GM21526 (cell line): ENCODE results near the gene TAF6.

Experiments
- ATAC-seq: cut with Tn5 transposase; IDR thresholded peaks from one replicate; pipeline ENCODE4 v1.9.1; 2021; ENCODE audit warnings: moderate library complexity; ENCODE audit not compliant: unreplicated experiment, low FRiP score

TAF6 gene

DNA sequence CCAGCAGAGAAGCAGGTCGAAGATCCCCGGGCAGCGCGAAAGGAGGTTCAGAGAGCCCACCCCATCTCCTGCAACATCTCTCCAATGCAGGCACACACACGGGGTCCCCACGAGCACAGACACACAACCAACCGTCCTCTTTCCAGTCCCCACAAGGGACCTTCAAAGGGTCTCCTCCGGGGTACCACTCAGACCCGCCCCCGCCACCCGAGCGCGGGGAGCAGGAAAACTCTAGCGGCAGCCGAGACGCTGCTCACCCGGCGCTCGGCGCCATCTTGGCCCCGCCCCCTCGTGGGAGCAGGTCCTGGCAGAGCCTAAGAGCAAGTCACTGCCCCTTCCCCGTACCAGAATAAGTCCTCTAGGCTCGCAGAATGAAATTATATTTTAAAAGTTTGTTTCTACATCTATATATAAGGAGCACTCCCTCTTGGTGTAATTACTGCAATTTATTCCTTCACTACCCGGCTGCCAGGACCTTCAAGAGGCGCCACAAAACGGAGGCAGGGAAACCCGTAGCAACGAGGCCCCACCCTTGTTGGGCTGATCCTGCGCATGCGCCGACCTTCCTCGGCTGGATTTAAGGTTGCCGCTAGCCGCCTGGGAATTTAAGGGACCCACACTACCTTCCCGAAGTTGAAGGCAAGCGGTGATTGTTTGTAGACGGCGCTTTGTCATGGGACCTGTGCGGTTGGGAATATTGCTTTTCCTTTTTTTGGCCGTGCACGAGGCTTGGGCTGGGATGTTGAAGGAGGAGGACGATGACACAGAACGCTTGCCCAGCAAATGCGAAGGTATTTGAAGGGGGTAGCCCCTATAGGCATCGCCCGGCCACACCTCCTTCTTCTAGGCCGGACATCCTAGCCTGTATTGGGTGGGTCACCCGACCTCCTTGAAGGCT is at the start of gene TAF6, which contains the start of gene CNPY4:
Gene TAF6, minus strand, starts transcription at position 287 of the 898 bp plus-strand sequence. CDS start 5,149 bp downstream, outside the sequence.
Gene CNPY4, plus strand, starts transcription at position 563 of the 898 bp plus-strand sequence. Its CDS starts 111 bp downstream, at position 674.
- peak; percentile 69 for ATAC-seq

DNA sequence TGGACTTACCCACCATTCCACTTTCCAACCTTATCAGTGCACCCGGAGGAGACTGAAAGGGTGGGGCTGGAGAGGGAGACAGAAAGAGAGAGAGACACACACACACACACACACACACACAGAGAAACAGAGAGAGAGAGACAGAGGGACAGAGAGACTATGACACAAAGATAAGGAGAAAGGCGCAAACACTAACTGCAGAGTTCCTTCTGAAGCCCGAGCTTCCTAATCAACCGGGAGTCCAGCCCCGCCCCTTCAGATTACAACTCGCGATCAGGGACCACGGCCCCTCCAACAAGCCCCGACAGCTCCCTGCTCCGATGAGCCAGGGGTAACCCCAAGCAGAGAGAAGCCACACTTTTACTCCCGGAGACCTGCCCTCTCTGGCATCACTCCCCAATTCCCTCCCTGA is 48.8 kb upstream of the TAF6 start:
- ATAC-seq: no peak

DNA sequence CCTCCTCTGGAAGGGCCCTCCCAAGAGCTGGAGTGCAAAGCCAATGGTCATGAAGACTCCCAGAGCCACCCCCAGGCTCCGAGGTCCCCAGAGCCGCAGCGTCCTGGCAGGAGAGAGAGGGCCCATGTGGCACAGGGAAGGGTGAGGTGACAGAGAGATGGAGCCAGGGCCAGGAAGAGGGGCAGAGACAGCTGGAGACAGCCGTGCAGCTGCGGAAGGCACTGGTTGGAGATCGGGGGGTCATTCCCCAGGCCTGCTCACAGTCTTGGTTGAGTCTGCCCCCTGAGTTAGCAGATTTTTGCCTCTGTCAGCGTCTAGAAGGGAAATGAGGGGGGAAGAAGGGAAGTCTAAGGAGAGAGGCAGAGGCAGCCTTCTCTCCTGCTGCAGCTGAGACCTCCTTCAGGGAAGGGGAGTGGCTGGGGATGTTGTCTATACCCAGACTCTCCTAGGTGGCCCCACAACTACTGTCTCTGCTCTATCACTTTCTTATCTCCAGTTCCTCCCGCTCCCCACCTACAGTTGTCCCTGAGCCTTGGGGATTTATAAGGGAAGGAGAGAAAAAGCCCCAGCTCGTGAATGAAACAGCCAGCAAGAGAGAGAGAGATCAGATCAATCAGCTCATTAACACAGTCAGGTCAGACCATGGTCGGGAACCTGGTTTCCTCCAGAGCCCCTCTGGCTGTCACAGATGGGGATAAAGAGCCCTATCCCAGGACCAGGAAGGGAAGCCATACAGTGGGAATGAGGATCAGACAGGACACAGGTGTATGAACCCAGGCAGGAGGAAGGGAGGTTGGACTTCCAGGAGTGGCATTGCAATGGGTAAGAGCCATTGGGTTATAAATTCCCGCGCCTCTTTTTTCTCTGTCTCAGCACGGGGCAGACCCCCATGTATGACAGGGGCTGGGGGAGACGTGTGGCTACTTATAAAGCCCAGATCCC is 48.1 kb upstream of the TAF6 start:
- ATAC-seq: no peak

DNA sequence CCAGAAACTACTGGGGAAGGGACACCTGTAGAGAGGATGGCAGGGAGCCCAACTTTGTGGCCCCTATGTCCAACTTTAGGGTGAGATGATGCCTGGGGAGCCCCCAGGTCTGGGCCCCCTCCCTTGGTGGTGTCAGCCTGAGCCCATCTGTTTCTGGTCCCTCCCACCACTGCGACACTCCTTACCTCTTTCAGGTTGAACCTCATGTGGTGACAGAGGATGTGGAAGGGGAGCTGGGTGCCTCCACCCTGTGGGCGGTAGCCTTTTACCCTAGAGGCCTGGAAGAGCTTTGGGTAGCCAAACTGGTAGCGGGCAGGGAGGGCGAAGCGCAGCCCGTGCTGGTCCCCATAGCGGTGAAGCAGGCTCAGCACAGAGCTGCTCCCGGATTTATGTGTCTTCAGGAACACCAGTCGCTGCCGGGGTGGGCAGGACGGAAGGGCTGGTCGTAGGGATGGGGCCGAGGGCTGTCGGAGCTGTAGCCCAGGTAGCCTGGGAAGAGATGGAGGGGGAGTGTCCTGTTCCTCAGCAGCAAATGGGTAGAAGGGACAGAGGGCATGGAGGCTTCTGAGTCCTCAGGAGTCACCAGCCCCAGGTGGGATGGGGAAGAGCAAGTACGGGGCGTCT is 47.3 kb upstream of the TAF6 start:
- ATAC-seq: no peak

DNA sequence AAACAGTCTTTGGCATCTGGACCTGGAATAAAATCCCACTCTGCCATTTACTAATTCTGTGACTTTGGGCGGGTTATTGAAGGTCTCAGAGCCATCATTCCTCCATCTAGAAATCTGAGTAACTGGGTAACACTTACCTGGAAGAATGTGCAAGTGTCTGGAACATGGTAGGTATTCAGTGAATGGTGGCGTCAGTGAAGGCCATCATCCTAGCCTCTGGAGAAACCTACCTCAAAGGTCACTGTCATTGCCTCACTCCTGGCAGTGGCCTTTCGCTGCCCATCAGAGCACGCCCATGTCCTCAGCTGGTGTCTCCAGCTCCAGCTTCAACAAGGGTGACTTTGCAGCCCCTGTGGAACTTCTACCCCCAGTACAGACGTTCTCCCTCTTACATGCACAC is 44.7 kb upstream of the TAF6 start:
- ATAC-seq: no peak

DNA sequence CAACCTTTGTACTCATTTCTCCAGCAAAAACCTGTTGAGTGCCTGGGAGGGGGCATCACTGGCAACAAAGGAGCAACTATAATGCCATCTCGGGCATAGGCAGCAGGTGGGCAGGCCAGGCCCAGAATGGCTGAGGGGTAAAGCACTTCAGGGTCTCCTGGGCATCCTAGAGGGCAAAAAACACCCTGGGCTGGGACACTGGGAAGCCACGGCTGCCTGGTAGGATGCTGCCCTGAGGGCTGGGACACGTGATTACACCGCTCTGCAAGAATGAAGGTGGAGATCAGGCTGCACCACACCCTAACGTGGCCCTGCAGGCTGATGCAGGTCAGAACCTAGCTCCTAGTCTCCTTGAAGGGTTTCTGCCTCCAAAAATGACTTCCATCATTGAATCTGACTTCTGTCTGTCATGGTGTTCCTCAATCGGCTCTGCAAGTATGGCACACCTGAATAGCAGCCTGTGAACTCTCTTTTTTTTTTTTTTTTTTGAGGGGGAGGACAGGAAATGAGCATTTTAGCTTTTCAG is 43.9 kb upstream of the TAF6 start:
- no peak for ATAC-seq

DNA sequence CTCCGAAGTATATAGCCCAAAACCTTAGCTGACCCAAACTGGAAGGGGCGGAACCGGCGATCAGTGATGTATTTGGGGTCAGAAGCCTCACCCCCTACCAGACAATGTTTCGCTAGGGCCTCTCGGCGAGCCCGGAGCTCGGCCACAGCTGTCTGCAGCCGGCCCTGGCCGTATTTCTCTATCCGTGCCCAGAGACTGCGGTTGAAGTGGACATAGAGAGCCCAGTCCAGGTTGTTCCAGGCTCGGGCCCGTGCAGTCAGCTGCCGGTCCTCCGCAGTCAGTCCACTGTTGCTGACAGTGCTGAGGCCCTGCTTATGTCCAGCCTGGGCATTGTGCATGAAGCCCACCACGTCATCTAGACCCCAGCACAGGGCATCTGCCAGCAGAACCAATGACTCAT is 40.9 kb upstream of the TAF6 start:
- no peak for ATAC-seq

DNA sequence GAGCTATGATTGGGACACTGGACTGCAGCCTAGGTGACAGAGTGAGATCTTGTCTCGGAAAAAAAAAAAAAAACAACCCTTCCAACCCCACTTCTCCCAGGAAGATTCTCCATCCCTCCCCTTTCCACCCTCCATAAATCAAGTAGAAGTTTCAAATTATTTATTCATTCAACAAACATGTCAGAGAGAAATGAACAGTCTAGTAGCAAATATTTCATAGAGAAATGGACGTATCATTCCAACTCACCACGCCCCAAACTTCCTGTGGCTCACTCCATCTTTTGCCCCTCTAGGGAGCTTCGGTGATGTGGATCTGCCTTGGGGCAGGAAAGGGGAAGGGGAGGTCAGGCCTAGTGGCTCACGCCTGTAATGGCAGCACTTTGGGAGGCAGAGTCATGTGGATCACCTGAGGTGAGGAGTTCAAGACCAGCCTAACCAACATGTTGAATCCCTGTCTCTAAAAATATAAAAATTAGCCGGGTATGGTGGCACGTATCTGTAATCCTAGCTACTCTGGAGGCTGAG is 40.0 kb upstream of the TAF6 start:
- no peak for ATAC-seq

DNA sequence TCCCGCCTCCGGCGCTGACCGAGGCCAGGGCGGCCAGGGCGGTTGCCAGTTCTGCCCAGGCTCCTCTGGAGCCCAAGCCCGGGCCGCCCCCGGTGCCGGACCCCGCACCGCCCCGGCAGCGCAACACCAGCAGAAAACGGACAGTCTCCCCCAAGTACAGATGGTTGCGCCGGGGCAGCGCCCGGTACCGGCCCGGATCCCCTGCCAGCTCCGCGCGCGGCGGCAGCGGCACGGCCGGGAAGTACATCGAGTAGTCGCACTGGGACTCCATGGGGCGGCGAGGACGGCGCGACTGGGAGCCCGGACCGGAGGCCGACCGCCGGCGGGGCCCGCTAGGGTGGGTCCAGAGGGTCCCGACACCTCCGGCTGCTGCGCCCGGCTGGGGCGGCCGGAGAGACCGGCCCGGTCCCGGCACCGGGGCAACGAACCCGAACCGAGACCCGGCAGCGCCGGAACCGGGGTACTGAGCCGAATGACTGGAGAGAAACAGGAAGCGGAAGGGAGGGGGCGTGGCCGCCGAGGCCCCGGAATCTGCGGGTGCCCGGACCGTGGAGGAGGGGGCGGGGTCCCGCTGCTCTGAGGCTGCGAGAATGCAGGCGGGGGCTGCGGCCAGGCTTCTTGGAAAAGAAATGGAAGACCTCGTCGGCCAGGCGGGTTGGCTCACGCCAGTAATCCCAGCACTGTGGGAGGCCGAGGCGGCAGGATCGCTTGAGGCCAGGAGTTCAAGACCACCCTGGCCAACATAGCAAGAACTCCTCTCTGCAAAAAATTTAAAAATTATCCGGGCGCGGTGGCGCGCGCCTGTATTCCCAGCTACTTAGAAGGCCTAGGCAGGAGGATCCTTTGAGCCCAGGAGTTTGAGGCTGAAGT is 39.3 kb upstream of the TAF6 start, which contains the start of gene TRAPPC14:
Gene TRAPPC14, minus strand, starts transcription at position 495 of the 870 bp plus-strand sequence. Its CDS starts 224 bp downstream, at position 271.
- no peak for ATAC-seq

DNA sequence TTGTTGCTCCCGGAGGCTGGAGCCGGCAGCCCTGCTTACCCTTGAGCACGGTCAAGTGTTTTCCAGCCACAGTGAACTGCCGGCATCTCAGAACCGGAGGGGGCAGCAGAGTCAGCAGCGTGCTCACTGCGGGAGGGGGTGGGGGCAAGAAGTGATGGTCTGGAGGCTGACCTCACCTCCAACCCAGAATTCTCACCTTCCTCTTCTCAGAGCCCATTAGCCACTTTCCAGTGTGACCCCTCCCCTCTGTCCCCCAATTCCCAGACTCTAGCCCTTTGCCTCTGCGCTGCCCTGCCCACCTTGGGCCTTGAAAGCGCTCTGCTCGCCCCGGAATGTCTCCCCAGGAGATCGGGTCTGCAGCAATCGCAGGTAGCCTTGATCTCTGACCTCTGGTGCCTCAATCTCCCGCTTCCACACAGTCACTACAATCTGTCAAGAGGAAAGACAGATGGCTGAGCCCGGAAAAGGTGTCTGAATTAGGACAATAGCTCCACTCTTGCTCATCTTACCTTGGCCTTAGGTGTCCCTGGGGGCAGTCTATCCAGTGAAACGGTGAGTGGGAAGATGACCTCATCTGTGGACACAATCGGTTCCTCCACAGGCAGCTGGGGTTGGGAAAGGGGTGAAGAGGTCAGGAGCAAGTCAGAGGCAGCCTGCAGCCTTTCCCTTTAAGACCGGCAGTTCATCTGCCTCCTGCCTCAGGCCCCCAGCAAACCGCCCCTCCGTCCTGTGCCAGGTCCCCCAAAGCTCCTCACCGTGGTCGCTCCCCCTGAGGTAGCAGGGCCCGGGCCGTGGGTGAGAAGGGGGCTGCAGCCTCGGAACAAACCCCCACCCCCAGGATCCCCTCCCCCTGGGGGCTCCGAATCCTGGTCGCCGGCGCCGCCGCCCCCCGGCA is 38.4 kb upstream of the TAF6 start:
- ATAC-seq: no peak

DNA sequence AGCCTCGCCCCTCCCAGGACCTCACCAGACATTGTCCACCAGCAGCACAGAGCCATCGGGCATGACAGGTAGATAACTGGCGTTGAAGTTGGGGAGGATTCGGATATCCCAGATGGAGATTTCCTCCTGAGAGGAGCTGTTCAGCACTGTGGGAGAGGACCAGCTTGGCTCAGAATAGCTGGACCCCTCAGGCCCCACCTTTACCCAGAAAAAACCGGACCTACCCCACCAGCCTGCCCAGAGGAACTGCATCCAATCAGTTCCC is 37.8 kb upstream of the TAF6 start:
- ATAC-seq: no peak

DNA sequence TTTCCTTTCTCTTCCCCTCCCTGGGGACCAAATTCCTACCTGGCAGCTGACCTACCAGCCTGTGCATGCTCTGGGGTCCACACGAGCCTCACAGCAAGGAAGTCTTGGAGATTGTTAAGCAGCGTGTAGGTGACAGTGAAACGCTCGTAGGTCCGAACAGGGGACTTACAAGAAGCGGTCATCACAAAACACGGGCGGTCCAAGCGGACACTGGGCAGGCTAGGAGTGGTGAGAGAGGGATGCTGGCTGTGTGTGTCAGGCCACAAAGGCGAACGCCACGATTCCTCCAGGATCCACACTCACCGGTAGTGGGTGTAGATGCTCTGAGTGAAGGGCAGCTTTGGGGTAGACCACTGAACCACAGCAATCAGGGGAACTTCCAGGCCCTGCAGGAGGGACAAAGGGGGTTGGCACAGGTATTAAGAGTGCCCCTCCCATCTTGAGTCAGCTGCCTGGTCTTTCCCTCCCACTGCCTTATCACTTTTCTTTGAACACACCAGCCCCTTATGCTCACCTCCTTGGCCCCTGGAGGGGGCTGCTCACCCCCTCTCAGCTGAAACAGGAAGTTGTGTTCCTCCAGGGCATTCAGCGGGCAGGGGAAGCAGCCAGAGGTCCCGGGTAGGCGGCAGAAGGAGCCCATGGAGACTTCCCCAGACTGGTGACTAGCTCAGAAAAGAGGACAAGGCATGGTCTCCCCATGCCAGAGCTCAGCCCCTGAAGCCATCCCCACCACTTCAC is 37.3 kb upstream of the TAF6 start:
- no peak for ATAC-seq

DNA sequence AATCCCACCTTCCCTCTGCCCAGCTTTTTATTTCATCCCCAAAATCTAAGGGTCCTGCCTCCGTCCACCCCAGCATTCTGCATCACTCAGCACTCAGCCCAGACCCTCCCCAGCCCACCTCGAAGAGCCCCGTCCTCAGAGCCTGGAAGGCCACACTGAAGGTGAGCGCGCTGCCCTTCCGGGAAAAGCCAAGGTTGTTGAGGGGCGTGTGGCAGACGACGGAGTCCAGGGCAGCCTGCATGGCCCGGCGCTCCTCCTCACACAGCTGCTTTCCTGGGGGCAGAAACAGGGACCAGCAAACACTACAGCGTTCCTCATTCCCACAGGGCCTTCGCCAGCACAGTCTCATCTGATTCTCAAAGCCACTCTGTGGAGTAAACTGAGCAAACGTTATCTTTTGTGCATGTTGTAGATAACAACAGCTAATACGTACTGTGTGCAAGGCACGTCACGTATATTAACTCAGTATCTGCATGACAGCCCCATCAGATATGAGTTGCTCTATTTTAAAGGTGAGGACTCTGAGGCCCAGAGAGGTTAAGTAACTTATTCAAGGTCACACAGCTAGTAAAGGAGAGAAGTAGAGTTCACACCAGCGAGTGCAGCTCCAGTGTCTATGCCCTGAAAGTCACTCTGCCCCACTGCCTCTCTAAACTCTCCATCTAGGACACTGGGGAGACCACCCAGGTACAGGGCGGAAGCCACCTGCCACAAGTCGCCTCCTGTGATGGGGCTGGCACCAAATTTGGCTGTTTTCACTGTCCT is 36.6 kb upstream of the TAF6 start:
- ATAC-seq: no peak

DNA sequence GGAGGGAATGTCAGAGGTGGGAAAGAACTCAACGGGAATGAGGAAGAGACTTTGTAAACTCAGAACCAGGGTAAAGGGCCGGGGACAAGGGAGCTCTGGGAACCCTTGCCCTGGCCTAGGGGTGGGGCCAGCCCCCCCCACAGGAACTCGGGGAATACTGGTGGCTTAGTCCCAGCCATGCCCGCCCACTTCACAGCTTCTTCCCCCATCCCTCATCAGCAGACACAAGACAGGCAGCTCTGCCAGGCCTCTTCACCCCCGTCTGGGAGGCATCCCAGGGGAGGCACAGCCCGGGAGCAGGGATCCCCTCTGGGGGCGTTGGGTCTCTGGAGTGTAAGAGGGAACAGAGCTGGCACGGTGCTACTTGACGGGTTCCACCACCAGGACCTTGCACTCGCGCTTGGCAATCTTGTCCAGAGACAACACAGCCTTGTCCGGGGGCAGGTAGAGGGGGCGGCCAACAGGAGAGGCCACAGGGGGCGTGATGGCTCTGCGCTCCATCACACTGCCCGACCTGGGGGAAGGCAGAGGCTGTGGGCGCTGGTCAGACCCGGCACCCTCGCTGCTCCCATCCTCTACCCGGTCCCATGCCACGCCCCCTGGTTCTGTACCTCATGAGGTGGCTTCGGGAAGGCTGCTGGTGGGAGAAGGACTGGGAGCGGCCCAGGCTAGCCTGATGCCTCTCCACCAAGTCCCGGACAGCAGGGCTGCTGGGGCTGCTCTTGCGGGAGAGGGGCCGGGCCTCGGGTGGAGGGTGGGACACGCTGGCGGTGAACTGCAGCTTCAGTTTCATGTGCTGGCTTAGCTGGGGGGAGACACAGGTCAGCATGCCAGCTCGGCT is 35.7 kb upstream of the TAF6 start:
- no peak for ATAC-seq

DNA sequence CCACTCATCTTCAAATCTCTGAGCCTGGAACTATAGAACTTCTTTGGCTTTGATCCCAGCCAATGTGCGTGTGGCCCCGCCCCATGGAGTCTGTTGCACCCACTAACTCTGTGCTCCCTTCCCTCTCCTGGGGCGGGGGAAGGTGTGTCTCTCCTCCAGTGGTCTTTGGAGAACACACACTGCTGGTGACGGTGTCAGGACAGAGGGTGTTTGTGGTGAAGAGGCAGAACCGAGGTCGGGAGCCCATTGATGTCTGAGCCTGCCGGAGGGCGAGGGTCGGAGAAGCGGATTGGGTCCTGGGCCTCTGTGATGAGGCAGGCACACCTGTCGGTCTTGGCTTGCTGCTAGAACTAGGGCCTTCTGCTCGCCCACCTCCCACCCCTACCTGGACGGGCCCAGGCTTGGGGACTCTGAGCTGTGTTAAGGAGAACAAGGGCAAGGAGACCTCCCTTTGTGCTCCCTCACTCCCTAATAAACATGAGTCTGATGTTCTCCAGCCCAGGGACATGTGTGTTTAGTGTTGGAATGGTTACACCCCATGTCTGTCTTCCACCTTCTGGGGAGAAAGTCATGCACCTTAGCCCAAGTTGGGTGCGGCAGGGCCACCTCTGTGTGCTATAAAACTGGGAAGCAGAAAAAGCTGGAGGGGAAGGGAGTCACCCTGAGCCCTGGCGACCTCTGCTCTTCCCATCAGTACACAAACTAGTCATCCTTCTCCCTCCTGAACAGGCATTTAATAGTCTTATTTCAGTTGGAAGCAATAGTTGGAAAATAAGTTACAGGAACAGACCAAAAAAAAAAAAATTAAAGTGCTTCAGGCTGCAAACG is 34.8 kb upstream of the TAF6 start:
- no peak for ATAC-seq
